PFSK-1 (cell line): ENCODE measurements around the gene OR56B4.

Source experiments
- FOXP2 ChIP-seq: optimal IDR thresholded peaks from 2 replicates; pipeline ENCODE3; 2011; ENCODE audit warnings: borderline replicate concordance, control low read depth, inconsistent platforms; ENCODE audit not compliant: insufficient read depth; ENCODE audit errors: extremely low read length, extremely low read depth
- POLR2AphosphoS5 ChIP-seq: IDR thresholded peaks from 2 replicates; pipeline ENCODE4 v1.6.1; 2012; ENCODE audit warnings: low read depth, mild to moderate bottlenecking, control low read depth, low read length, moderate library complexity
- SIN3A ChIP-seq: IDR thresholded peaks from 2 replicates; pipeline ENCODE4 v1.6.1; 2012; ENCODE audit warnings: mild to moderate bottlenecking, low read length, moderate library complexity, borderline replicate concordance; ENCODE audit not compliant: insufficient read depth
- TAF1 ChIP-seq: IDR thresholded peaks from 2 replicates; pipeline ENCODE4 v1.6.1; 2012; ENCODE audit warnings: low read length, control low read depth, borderline replicate concordance; ENCODE audit not compliant: insufficient read depth
- TF ChIP-seq, protein P1 (sequence below), 2 experiments: IDR thresholded peaks; 2 replicates each; pipeline versions ENCODE4 v1.6.1 to v1.8.0; 2011 to 2012; ENCODE audit warnings: low read depth in 2 of 2, low read length in 2 of 2, control low read depth in 1 of 2, inconsistent platforms in 1 of 2, mild to moderate bottlenecking in 1 of 2, moderate library complexity in 1 of 2; ENCODE audit not compliant: insufficient read depth in 1 of 2

Gene OR56B4

GRCh38 chr11:6083129-6083528 is 24.4 kb upstream of the OR56B4 start:
- TF ChIP-seq, protein P1, sequence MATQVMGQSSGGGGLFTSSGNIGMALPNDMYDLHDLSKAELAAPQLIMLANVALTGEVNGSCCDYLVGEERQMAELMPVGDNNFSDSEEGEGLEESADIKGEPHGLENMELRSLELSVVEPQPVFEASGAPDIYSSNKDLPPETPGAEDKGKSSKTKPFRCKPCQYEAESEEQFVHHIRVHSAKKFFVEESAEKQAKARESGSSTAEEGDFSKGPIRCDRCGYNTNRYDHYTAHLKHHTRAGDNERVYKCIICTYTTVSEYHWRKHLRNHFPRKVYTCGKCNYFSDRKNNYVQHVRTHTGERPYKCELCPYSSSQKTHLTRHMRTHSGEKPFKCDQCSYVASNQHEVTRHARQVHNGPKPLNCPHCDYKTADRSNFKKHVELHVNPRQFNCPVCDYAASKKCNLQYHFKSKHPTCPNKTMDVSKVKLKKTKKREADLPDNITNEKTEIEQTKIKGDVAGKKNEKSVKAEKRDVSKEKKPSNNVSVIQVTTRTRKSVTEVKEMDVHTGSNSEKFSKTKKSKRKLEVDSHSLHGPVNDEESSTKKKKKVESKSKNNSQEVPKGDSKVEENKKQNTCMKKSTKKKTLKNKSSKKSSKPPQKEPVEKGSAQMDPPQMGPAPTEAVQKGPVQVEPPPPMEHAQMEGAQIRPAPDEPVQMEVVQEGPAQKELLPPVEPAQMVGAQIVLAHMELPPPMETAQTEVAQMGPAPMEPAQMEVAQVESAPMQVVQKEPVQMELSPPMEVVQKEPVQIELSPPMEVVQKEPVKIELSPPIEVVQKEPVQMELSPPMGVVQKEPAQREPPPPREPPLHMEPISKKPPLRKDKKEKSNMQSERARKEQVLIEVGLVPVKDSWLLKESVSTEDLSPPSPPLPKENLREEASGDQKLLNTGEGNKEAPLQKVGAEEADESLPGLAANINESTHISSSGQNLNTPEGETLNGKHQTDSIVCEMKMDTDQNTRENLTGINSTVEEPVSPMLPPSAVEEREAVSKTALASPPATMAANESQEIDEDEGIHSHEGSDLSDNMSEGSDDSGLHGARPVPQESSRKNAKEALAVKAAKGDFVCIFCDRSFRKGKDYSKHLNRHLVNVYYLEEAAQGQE (IDR thresholded peaks at IDR 0.05; ENCODE audit: insufficient read depth in 1 of 2, low read depth in 2 of 2, low read length in 2 of 2): no peak
- TF ChIP-seq SIN3A (no peak), FOXP2 (no peak), POLR2AphosphoS5 (no peak), TAF1 (no peak)

GRCh38 chr11:6084587-6084986 is 22.9 kb upstream of the OR56B4 start:
- TF ChIP-seq SIN3A (no peak), FOXP2 (no peak), TAF1 (no peak), POLR2AphosphoS5 (no peak)
- TF ChIP-seq, protein P1 (IDR thresholded peaks at IDR 0.05; ENCODE audit: insufficient read depth in 1 of 2, low read depth in 2 of 2, low read length in 2 of 2): no peak

DNA sequence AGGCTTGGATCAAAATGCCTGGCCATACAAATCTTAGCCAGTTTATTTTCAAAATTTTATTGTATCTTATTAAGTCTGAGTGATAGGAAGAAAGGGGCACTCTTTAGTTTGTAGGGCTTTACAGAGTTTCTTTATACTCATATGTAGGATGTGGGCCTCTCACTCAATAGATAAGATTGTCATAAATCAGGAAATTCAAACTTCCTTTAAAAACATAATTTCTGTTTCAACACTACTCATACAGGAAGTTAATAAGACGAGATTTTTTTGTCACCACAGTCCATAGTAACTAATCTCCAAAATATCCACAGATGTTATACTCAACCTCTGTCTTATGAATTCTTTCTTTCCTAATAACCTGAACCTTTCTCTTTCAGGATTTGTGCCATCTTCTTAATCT is 13.3 kb upstream of the OR56B4 start:
- no peak for TF ChIP-seq FOXP2
- TF ChIP-seq TAF1: no peak
- TF ChIP-seq POLR2AphosphoS5: no peak
- TF ChIP-seq, protein P1 (IDR thresholded peaks at IDR 0.05; ENCODE audit: insufficient read depth in 1 of 2, low read depth in 2 of 2, low read length in 2 of 2): no peak
- TF ChIP-seq SIN3A: no peak

- TF ChIP-seq SIN3A (no peak), TAF1 (no peak), POLR2AphosphoS5 (no peak), FOXP2 (no peak)
- TF ChIP-seq, protein P1 (IDR thresholded peaks at IDR 0.05; ENCODE audit: insufficient read depth in 1 of 2, low read depth in 2 of 2, low read length in 2 of 2): no peak
Measured at GRCh38 chr11:6095798-6096197, 11.7 kb upstream of the OR56B4 start.

GRCh38 chr11:6096417-6096816 is 11.1 kb upstream of the OR56B4 start:
- TF ChIP-seq, protein P1 (IDR thresholded peaks at IDR 0.05; ENCODE audit: insufficient read depth in 1 of 2, low read depth in 2 of 2, low read length in 2 of 2): no peak
- TF ChIP-seq TAF1: no peak
- no peak for TF ChIP-seq FOXP2
- TF ChIP-seq POLR2AphosphoS5: no peak
- TF ChIP-seq SIN3A: no peak
